Fibroblast of skin of left biceps (primary cell): ENCODE data around the gene CPB2.

Source experiments
- DNase-seq, 2 experiments: peaks; one replicate each; pipeline ENCODE4 v3.0.0-alpha.2; 2013; ENCODE audit warnings: low read depth in 2 of 2

The CPB2 gene

DNA sequence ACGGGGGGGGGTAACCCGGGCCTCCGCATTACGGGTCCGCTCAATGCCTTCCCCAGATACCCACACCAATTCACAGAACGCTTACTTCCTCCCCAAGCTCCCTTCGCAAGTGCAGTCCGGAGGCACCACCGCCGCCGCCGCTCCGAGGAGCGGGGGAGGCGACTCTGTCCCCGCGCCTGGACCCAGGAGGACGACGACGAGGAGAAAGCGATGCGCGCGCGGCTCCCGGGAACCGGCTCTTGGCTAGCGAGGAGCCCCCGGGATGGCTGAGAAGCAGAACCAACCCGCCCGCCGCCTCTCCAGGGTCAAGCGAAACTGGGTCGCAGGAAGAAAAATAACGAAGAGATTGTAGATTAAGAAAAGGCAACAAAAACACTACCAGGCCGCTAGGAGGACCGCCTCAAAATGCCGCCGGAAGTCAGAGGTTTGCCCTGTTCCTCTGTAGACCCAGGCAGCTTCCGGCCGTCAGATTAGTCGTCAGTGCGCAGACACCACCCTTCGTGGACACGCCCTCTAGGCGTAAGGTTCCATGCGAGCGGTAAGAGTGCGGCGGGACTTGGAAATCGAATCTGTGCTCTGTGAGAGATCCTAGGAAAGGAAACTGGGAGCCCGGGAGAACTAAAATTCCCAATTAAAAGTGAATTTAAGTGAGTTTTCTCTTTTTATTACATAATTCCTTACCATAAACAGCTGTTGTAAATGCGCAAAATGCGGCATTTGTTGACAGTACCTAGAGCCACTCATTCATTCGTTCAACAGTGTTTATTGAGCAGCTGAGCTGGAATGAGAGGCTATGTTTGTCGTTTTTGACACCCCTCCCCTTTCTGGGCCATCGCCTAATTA is 52.3 kb downstream of the CPB2 start, which contains the start of gene ZC3H13:
TSS of gene ZC3H13 (minus strand) at position 428 of the 843 bp plus-strand sequence. CDS start 7,239 bp downstream, outside the sequence.
- peak; percentile 84 to 85 for DNase-seq

- DNase-seq, result no peak
Observed at GRCh38 chr13:46051968-46052318, 52.9 kb downstream of the CPB2 start.

DNA sequence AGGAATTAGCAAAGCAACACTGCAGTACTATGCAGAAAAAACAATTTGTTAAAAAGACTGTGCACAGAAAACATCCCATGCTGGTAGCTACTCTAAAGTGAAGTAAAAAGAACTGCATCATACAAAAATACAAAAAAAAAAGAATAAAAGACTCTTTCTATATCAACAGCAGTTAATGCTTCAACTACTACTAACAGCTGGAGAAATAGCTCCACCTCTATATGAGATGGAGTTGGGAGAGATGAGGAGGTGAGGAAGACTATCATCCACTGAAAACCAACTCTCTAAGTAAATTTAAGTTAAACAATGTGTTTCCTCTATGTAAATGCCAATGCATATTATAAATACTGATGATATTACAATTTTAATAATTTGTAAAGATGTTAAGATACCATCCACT is 54.1 kb downstream of the CPB2 start:
- no peak for DNase-seq

GRCh38 chr13:46045424-46045823 is 59.4 kb downstream of the CPB2 start:
- no peak for DNase-seq

GRCh38 chr13:46043647-46044046 is 61.2 kb downstream of the CPB2 start:
- DNase-seq, result no peak

- DNase-seq, result peak; percentile 79 to 82
Observed at GRCh38 chr13:46041419-46041839, 63.4 kb downstream of the CPB2 start.

GRCh38 chr13:46040763-46041162 is 64.1 kb downstream of the CPB2 start:
- DNase-seq, result no peak

GRCh38 chr13:46039411-46040182 is 65.2 kb downstream of the CPB2 start:
- DNase-seq, result peak in 1 of 2 experiments; percentile 31

DNA sequence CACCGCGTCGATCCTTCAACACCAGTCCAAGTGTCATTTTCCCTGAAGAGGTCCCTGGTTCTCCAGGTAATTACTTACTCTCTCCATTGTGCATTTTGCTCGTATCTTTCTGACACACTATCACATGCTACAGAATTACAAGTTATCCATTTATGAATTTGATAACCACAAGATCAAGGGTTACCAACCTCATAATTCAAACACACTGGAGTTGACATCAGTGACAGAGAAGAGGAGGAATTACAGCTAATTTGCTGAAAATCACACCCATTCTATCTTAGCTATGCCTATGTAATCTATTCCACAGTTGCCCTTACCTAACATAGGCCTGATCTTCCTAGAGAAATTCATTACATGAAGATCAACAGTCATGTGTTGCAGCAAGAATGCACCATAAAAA is 66.5 kb downstream of the CPB2 start:
- DNase-seq, result no peak

DNA sequence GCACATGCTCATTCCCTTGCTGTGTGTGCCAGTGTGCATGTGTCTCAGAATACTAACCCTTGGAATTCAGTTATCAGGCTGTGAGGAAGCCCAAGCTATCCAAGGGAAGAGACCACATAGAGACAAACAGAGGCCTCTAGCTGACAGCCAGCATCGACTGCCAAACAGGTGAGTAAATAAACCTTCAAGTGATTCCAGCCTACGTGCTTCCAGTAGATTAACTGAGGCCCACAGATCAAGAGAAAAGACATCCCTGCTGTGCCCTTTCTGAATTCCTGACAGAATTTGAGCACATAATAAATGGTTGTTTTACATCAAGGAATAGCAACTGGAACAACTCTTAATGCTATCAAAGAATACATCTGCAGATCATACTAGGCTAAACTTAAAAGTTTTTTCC is 69.8 kb downstream of the CPB2 start:
- no peak for DNase-seq

DNA sequence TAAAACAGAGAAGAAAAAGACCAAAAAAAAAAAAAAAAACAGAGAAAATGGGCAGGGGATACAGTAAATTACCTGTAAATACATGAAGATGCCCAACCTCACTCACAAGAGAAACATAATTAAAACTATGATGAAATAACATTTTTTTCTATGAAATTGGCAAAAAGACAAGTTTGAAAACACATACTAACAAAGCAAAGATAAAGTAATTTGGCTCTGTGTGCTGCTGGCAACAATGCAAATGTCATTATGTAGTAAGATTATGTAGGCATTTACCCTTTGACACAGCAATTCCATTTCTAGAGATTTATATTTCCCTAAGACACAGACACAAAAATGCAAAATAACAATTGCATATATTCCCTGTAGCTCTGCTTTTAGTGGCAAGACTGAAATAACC is 72.5 kb downstream of the CPB2 start:
- no peak for DNase-seq

GRCh38 chr13:46031581-46032263 is 73.1 kb downstream of the CPB2 start:
- DNase-seq, result no peak

DNA sequence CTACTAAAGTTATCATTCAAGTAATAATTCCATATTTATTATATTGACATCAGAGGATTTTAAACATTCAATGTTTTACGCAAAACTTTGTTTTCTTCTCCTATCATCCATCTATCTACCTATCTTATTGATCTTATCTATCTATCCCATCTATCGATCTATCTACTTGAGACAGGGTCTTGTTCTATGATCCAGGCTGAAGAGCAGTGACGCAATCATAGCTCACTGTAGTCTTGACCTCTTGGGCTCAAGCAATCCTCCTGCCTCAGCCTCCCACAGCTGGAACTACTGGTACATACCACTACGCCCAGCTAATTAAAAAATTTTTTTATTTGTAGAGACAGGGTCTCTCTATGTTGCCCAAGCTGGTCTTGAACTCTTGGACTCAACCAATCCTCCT is 79.7 kb downstream of the CPB2 start:
- DNase-seq, result no peak

- no peak for DNase-seq
Observed at GRCh38 chr13:46022481-46022880, 82.4 kb downstream of the CPB2 start.

- no peak for DNase-seq
Observed at GRCh38 chr13:46016216-46016615, 88.6 kb downstream of the CPB2 start.

DNA sequence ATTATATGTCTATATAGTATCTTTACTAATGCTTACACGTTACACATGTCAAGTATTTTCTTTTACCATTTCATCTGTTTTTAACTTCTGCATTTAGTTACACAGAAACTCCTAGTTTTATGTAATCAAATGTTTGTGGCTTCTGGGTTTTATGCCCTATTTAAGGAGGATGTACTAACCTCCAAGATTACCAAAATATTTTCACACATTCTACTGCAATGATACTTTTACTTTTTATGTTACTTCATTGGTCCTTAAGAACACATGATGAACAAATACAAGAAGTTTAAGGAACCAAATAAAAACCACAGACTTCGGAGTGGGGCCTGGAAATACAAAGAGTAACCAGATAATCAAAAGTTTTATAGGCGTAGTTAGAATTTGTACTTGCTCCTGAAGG is 89.5 kb downstream of the CPB2 start:
- peak; percentile 28 to 30 for DNase-seq

- no peak for DNase-seq
Observed at GRCh38 chr13:46012404-46012803, 92.4 kb downstream of the CPB2 start.

DNA sequence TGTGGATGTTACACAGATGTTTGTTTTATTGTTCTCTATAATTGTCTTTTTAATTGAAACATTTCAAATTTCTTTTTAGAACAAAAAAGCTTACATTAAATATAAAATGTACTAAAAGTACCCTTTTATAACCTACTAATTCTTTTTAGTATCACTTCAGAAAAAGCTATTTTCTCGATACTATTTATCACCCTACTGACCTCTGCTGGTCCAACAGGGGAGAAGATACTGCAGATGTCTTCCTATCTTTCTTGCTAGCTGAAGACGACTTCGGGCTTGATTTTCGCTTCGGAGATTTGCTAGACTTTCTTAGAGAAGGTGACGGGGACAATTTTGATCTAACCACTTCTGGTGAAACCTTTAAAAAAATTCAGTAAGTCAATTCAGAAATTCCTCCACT is 94.7 kb downstream of the CPB2 start:
- DNase-seq, result no peak

GRCh38 chr13:46008631-46009030 is 96.2 kb downstream of the CPB2 start:
- DNase-seq, result no peak

DNA sequence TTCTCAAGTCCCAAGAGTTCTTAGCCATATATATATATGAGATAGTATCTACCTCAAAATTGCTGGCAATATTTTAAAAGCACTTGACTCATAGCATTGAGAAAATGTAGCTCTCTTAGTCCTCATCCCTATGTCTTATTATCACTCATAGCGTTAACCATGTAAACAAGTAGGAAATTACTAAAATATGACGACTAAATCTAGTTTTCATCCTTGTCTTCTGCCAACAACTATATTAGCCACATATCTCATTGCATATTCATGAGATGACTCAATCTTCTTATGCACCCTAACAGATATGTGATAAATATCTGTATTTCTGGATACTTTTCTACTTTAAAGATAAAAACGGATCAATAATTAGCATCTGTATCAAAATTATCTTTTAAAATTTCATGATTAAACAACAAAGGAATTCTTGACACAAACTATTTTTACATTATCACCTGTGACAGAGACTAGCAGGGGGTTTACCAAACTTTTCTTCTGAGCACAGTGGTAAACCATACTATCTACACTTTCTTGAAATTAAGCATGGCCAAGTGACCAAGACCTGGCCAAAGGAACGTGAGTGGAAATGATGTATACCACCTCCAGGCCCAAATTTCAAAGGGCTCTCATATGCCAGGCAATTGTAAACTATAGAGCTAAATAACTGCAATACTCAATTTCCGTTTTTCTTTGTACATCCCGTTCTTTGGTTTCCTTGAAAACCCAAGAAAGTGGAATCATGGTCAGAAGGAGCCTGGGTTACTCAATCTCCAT is 98.0 kb downstream of the CPB2 start:
- no peak for DNase-seq

DNA sequence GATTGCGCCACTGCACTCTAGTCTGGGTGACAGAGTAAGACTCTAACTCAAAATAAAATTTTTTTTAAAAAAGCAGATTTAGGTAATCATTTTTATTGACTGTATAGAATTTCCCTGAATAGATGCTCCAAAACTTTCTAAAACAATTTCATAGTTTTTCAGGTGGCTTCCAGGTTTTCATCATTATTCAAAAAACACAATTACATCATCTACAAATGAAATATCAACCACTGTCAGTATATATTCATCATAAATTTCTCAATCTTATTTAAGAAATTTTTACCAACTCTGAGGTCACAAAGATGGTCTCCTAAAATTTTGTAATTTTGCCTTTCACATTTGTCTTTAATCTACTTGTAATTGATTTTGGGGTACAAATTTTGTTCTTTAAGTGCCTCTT is 100.3 kb downstream of the CPB2 start:
- DNase-seq, result no peak
